Naive B cell (primary cell): ENCODE data around the gene NIN. TPM values are rescaled to one million over a fixed set of nuclear protein-coding genes. Genes with fewer than 3 reads are reported as not detected.
"Not testable (repeated sequence)": the region's sequence is repeated elsewhere in the genome, so short reads cannot be mapped to it uniquely, and the experiment has no call there.

Experiments used
- ATAC-seq, 2 donors: fragments of 150-1000 bp; cut with Tn5 transposase; 2 replicates each; pipeline ENCODE4 v1.10.0; 2021; ENCODE audit warnings: low read depth in 2 of 2, mild to moderate bottlenecking in 2 of 2, moderate library complexity in 2 of 2
- DNase-seq: peaks from one replicate; pipeline ENCODE4 v3.0.0; 2022
- H3K27ac Mint-ChIP-seq, 6 donors: one replicate each; pipeline ENCODE4 v1.8.0; 2020 to 2022; ENCODE audit warnings: mild to moderate bottlenecking in 6 of 6, mixed read lengths in 6 of 6, moderate library complexity in 5 of 6, inconsistent platforms in 2 of 6
- H3K27me3 Mint-ChIP-seq, 3 donors: one replicate each; pipeline ENCODE4 v1.8.0; 2021 to 2022; ENCODE audit warnings: mixed read lengths in 3 of 3, mild to moderate bottlenecking in 1 of 3
- H3K36me3 Mint-ChIP-seq, 2 donors: one replicate each; pipeline ENCODE4 v1.8.0; 2020 to 2022; ENCODE audit warnings: mixed read lengths in 2 of 2, inconsistent platforms in 1 of 2, mild to moderate bottlenecking in 1 of 2
- H3K4me1 Mint-ChIP-seq, 3 donors: one replicate each; pipeline ENCODE4 v1.8.0; 2020 to 2022; ENCODE audit warnings: mixed read lengths in 3 of 3, inconsistent platforms in 1 of 3, mild to moderate bottlenecking in 1 of 3, moderate library complexity in 1 of 3
- H3K4me3 Mint-ChIP-seq, 8 donors: one replicate each; pipeline ENCODE4 v1.8.0; 2020 to 2022; ENCODE audit warnings: mild to moderate bottlenecking in 8 of 8, mixed read lengths in 8 of 8, moderate library complexity in 8 of 8, inconsistent platforms in 2 of 8
- H3K9me3 Mint-ChIP-seq, 7 donors: one replicate each; pipeline ENCODE4 v1.8.0; 2020 to 2022; ENCODE audit warnings: mixed read lengths in 7 of 7, mild to moderate bottlenecking in 5 of 7, inconsistent platforms in 2 of 7, moderate library complexity in 1 of 7
- polyA plus RNA-seq, 6 donors: library from polyadenylated mRNA; unstranded; fragments of 300-500 nt; fragmentation: Illumina TruSeq; gene quantifications; one replicate each; pipeline ENCODE4 v1.2.3, GENCODE V29; 2021; ENCODE audit warnings: low read depth in 6 of 6

Gene NIN
- polyA plus RNA-seq, 6 donors from 2014 or later = 20.2 to 100 (median 51.1) TPM

GRCh38 chr14:50821510-50822464 is 9.2 kb downstream of the NIN start:
- ATAC-seq = peak in 1 of 2 donors; percentile 5
- Mint-ChIP-seq H3K27ac (peak overlapping the region; percentile 85 to 98 (median 95)), H3K9me3 (no peaks in the 10 kb centered on the region), H3K4me3 (peak overlapping the region; percentile 75 to 91 (median 85)), H3K36me3 (peaks cover 4 to 6% of the 10 kb centered on the region in 2 donors), H3K27me3 (no peaks in the 10 kb centered on the region), H3K4me1 (peaks cover 80 to 84% (median 82%) of the 10 kb centered on the region in 3 donors)
- DNase-seq = no peak

GRCh38 chr14:50820786-50821509 is 10.0 kb downstream of the NIN start:
- no peak for DNase-seq
- no peak for ATAC-seq
- H3K9me3 Mint-ChIP-seq = no peaks in the 10 kb centered on the region
- peaks cover 79 to 84% (median 83%) of the 10 kb centered on the region in 3 donors for H3K4me1 Mint-ChIP-seq
- H3K27me3 Mint-ChIP-seq = no peaks in the 10 kb centered on the region
- H3K27ac Mint-ChIP-seq = peak overlapping the region; percentile 69 to 98 (median 88)
- peaks cover 4 to 6% of the 10 kb centered on the region in 2 donors for H3K36me3 Mint-ChIP-seq
- peak overlapping the region; percentile 1 to 88 (median 62) for H3K4me3 Mint-ChIP-seq

- Mint-ChIP-seq H3K4me3 (peak overlapping the region in 5 of 8 donors; percentile 4 to 71 (median 39)), H3K36me3 (peaks cover 6 to 13% of the 10 kb centered on the region in 2 donors), H3K4me1 (peaks cover 74 to 87% (median 83%) of the 10 kb centered on the region in 3 donors), H3K27ac (peak overlapping the region; percentile 76 to 94 (median 83))
- not testable (repeated sequence) for DNase-seq, H3K9me3 Mint-ChIP-seq, H3K27me3 Mint-ChIP-seq, ATAC-seq
Measured at GRCh38 chr14:50819303-50819702, 11.7 kb downstream of the NIN start.

DNA sequence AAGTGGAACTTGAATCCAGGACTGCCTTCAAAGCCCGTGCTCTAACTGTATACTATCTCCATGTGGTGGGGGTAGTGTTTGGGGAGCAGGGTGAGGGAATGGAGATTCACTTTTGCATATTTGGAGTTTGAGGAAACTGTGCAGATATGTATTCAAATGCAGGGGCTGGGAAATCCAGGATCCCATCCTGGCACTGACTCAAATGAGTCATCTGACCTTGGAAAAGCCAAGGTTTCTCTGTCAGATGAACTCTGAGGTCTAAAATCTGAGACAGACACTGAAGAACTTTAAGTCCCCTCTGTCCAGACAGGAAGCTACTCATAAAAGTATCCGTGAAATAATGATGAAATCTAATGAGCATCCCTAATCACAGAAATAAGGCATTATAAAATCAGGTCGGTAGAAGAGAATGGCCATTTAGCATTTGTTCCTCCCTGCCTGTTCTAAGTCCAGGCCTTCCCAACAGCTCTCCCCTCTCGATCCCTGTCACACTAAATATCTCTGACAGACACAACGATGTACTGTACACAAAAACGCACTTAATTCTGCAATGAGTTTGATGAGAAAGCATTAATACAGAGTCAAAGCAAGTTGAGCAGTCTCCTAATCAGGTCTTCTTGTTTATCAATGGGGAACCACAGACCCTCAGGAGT is 14.4 kb downstream of the NIN start:
- peaks cover 0 to 9% (median 0%) of the 10 kb centered on the region in 7 donors for H3K9me3 Mint-ChIP-seq
- H3K36me3 Mint-ChIP-seq = peaks cover 2 to 13% of the 10 kb centered on the region in 2 donors
- ATAC-seq (no peak), DNase-seq (no peak)
- peak overlapping the region in 5 of 6 donors; percentile 53 to 92 (median 86) for H3K27ac Mint-ChIP-seq
- peaks cover 67 to 85% (median 77%) of the 10 kb centered on the region in 3 donors for H3K4me1 Mint-ChIP-seq
- H3K4me3 Mint-ChIP-seq = peak overlapping the region in 1 of 8 donors; percentile 12
- no peaks in the 10 kb centered on the region for H3K27me3 Mint-ChIP-seq

GRCh38 chr14:50815526-50815925 is 15.4 kb downstream of the NIN start:
- not testable (repeated sequence) for DNase-seq, H3K27me3 Mint-ChIP-seq, ATAC-seq, H3K9me3 Mint-ChIP-seq
- Mint-ChIP-seq H3K36me3 (peaks cover 0 to 13% of the 10 kb centered on the region in 2 donors), H3K4me1 (peaks cover 57 to 76% (median 70%) of the 10 kb centered on the region in 3 donors), H3K27ac (peak overlapping the region in 2 of 6 donors; percentile 48 to 79), H3K4me3 (peak overlapping the region in 1 of 8 donors; percentile 21)

DNA sequence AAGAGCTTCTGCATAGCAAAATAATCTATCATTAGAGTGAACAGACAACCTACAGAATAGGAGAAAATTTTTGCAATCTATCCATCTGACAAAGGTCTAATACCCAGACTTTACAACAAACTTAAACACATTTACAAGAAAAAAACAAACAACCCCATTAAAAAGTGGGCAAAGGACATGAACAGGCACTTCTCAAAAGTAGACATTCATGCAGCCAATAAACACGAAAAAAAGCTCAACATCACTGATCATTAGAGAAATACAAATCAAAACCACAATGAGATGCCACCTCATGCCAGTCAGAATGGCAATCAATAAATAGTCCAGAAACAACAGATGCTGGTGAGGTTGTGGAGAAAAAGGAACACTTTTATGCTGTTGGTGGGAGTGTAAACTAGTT is 15.9 kb downstream of the NIN start:
- not testable (repeated sequence) for H3K9me3 Mint-ChIP-seq, ATAC-seq, H3K27me3 Mint-ChIP-seq, DNase-seq
- peak overlapping the region in 2 of 6 donors; percentile 48 to 69 for H3K27ac Mint-ChIP-seq
- H3K36me3 Mint-ChIP-seq = peaks cover 0 to 13% of the 10 kb centered on the region in 2 donors
- H3K4me3 Mint-ChIP-seq = peak overlapping the region in 2 of 8 donors; percentile 21 to 47
- peaks cover 52 to 71% (median 65%) of the 10 kb centered on the region in 3 donors for H3K4me1 Mint-ChIP-seq

DNA sequence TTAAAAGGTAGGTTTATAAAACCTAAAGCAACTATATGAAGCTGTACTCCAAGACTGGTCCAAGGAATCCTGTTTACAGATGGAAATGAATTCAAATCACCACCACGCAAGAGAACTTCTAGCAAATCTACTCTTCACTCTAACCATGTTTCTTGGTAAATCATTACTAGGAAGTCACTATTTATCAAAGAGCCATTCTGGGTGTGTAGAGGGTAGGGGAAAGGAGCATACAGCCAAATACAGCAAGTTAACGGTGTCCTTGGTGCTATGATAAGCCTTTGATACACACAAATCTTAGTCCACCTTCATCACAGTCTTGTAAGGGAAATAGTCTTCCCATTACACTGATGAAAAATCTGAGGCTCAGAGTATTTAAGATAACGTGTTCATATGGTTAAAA is 16.8 kb downstream of the NIN start:
- peaks cover 50 to 70% (median 64%) of the 10 kb centered on the region in 3 donors for H3K4me1 Mint-ChIP-seq
- peak overlapping the region in 3 of 8 donors; percentile 19 to 58 (median 34) for H3K4me3 Mint-ChIP-seq
- ATAC-seq (no peak), DNase-seq (no peak)
- no peaks in the 10 kb centered on the region for H3K27me3 Mint-ChIP-seq
- H3K27ac Mint-ChIP-seq = peak overlapping the region in 3 of 6 donors; percentile 48 to 69 (median 51)
- H3K36me3 Mint-ChIP-seq = peaks cover 0 to 12% of the 10 kb centered on the region in 2 donors
- H3K9me3 Mint-ChIP-seq = peaks cover 0 to 9% (median 0%) of the 10 kb centered on the region in 7 donors

GRCh38 chr14:50813544-50813863 is 17.5 kb downstream of the NIN start:
- DNase-seq (peak; percentile 58), ATAC-seq (peak; percentile 87 to 92)
- no peaks in the 10 kb centered on the region for H3K27me3 Mint-ChIP-seq
- peaks cover 0 to 9% (median 0%) of the 10 kb centered on the region in 7 donors for H3K9me3 Mint-ChIP-seq
- peak overlapping the region; percentile 58 to 94 (median 72) for H3K27ac Mint-ChIP-seq
- peaks cover 48 to 70% (median 69%) of the 10 kb centered on the region in 3 donors for H3K4me1 Mint-ChIP-seq
- peak overlapping the region; percentile 66 to 95 (median 85) for H3K4me3 Mint-ChIP-seq
- H3K36me3 Mint-ChIP-seq = peaks cover 0 to 12% of the 10 kb centered on the region in 2 donors

GRCh38 chr14:50812856-50813543 is 18.0 kb downstream of the NIN start:
- DNase-seq (no peak), ATAC-seq (peak; percentile 13 to 42)
- Mint-ChIP-seq H3K4me3 (peak overlapping the region; percentile 66 to 95 (median 85)), H3K27ac (peak overlapping the region; percentile 62 to 94 (median 75)), H3K4me1 (peaks cover 45 to 70% (median 65%) of the 10 kb centered on the region in 3 donors), H3K9me3 (peaks cover 0 to 9% (median 0%) of the 10 kb centered on the region in 7 donors), H3K27me3 (no peaks in the 10 kb centered on the region), H3K36me3 (peaks cover 0 to 12% of the 10 kb centered on the region in 2 donors)

DNA sequence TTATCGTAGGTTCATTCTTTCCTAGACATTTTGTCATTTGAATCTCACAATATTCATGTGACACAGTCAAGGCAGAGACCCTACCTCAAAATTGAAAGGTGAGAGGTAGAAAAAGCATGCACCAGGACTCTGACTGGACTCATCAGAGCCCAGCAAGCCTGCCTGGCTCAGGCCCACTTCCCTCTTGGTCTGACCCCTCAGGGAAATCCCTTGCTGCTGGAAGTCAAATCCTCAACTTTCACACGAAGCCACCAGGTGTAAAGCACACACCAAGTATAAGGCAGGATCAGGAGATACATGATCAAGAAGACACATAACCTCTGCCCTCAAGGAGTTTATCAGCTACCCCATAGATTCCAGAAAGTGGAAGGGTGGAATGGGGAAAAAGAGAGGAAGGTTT is 18.8 kb downstream of the NIN start:
- H3K4me3 Mint-ChIP-seq = peak overlapping the region; percentile 66 to 95 (median 80)
- peaks cover 0 to 16% of the 10 kb centered on the region in 2 donors for H3K36me3 Mint-ChIP-seq
- H3K27ac Mint-ChIP-seq = peak overlapping the region in 5 of 6 donors; percentile 12 to 94 (median 82)
- ATAC-seq = peak; percentile 29 to 66
- H3K4me1 Mint-ChIP-seq = peaks cover 45 to 76% (median 64%) of the 10 kb centered on the region in 3 donors
- DNase-seq = no peak
- peaks cover 0 to 9% (median 0%) of the 10 kb centered on the region in 7 donors for H3K9me3 Mint-ChIP-seq
- H3K27me3 Mint-ChIP-seq = no peaks in the 10 kb centered on the region

GRCh38 chr14:50808053-50808452 is 22.9 kb downstream of the NIN start:
- ATAC-seq (no peak), DNase-seq (no peak)
- H3K27ac Mint-ChIP-seq = peak overlapping the region in 2 of 6 donors; percentile 26 to 79
- H3K9me3 Mint-ChIP-seq = no peaks in the 10 kb centered on the region
- H3K27me3 Mint-ChIP-seq = no peaks in the 10 kb centered on the region
- peak overlapping the region in 1 of 8 donors; percentile 12 for H3K4me3 Mint-ChIP-seq
- H3K36me3 Mint-ChIP-seq = peaks cover 7 to 8% of the 10 kb centered on the region in 2 donors
- H3K4me1 Mint-ChIP-seq = peaks cover 27 to 56% (median 50%) of the 10 kb centered on the region in 3 donors

DNA sequence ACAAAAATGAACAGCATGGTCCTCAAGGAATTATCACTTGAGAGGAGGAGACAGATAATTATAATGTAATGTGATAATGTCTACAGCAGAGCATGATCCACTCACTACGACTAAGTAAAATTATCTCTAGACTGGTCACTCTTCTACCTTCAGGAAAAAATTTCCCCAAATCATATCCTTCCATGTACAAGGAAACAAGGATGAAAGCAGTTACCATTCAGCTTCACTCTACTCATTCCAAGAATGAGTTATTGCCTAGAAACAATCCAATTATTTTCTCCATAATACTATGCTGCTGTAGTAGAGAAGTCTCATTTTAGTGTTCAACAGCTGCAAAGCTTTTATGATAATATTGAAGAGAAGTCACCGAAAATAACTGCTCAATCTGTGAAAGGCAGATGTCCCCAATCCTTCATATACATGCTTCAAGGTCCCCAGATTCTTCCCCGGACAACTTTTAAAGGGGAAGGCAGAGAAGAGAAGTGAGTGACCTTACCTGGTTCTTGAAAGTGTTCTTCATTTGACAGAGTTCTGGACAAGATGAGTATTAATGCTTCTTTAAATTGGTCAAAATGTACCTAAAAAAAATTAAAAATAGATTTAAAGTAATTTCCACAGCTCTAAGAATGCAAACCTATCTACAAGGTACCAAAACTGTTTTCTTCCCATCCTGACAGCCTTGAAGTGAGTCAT is 24.6 kb downstream of the NIN start:
- H3K27me3 Mint-ChIP-seq = no peaks in the 10 kb centered on the region
- no peak overlapping the region for H3K4me3 Mint-ChIP-seq
- no peak for ATAC-seq
- H3K27ac Mint-ChIP-seq = peak overlapping the region in 2 of 6 donors; percentile 18 to 29
- H3K9me3 Mint-ChIP-seq = no peaks in the 10 kb centered on the region
- no peak for DNase-seq
- H3K36me3 Mint-ChIP-seq = peaks cover 7 to 8% of the 10 kb centered on the region in 2 donors
- H3K4me1 Mint-ChIP-seq = peaks cover 17 to 54% (median 40%) of the 10 kb centered on the region in 3 donors
